HG03571 (cell line): Measurements from ENCODE around the gene FBXW9.
"Not testable (repeated sequence)": the region's sequence is repeated elsewhere in the genome, so short reads cannot be mapped to it uniquely, and the experiment has no call there.

Experiments used
- ATAC-seq: cut with Tn5 transposase; IDR thresholded peaks from one replicate; pipeline ENCODE4 v1.9.1; 2021; ENCODE audit not compliant: unreplicated experiment

FBXW9 gene

DNA sequence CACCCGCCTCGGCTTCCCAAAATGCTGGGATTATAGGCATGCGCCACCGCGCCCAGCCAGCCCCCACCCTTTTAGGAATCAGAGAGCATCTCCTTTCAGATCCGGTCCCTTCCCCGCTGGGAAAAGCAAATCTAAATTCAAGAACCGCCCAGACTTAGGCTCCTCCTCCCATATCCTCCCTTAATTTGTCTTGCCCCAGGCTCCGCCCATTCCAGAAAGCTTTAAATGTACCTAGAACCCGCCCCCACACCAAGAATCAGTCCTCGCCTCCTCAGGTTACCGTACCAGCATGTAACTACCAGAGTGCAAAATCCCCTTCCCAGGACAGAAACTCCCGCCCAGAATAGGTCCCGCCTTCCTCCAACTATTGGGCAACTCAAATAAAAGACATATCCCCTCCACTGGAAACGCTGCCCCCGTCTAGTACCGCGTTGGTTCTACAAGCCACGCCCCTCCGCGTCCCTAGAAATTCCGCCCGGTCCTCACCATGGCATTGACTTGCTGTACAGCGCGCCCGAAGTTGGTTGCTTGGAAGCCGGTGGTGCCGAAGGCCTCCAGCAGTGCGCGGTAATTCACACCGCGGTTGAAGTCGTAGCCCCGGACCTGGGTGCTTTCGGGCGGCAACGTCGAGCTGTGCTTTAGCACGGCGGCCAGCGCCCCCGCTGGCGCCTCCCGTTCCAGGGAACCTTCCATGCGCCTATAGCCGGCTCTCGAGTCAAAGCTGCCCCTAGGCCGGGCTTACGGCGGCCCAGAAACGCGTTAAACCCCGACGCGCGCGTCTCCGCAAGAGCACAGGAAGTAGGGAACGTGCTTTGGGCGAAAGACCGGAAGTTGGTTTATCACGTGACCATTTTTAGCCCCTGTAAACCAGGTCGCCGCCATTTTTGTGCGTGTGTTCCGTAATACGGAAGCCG is 15.1 kb downstream of the FBXW9 start, which contains the start of gene DHPS:
TSS of gene DHPS (minus strand) at position 807 of the 914 bp plus-strand sequence. CDS start at position 693, 114 bp downstream.
- ATAC-seq = peak; percentile 68

DNA sequence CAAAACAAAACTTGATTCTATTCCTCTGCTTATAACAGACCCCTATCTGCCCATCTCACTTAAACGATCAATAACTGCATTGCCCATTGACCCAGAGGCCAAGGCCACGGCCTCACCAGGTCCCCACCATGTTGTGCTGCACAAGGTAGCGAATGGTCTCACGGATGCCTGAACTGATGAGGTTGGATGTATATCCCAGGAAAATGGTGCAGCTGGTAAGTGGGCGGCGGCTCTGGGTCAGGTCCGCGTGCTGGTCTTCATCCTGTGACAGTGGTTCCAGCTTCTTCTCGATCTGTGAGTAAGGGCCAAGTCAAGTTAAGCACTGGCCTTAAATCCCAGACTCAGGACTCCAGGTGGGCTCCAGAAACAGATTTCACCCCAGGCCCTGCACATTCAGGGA is 16.4 kb downstream of the FBXW9 start:
- no peak for ATAC-seq

DNA sequence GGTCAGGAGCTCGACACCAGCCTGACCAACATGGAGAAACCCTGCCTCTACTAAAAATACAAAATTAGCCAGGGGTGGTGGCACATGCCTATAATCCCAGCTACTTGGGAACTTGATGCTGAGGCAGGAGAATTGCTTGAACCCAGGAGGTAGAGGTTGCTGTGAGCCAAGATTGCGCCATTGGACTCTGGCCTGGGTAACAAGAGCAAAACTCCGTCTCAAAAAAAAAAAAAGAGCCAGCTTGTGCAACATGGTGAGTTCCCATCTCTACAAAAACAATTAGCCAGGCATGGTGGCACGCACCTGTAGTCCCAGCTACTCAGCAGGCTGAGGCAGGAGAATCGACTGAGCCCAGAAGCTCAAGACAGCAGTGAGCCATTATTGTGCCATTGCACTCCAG is 18.4 kb downstream of the FBXW9 start:
- not testable (repeated sequence) for ATAC-seq

DNA sequence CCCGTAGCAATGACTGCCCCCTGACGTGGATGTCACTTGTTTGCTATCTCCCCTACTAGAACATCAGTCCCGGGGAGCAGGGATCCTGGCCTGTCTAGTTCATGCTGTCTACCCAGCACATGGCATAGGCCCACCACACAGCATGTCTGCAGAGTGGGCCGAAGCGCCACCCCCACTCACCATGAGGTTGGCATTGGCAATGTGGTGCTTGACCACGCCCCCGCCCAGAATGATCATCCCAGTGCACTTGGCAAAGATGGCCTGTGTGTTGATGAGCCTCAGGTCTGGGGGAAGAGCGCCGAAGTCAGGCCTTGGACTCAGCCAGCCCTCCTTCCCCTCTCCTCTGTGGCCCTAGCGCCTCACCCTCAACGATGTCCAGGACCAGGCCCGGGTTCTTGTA is 19.5 kb downstream of the FBXW9 start:
- no peak for ATAC-seq

DNA sequence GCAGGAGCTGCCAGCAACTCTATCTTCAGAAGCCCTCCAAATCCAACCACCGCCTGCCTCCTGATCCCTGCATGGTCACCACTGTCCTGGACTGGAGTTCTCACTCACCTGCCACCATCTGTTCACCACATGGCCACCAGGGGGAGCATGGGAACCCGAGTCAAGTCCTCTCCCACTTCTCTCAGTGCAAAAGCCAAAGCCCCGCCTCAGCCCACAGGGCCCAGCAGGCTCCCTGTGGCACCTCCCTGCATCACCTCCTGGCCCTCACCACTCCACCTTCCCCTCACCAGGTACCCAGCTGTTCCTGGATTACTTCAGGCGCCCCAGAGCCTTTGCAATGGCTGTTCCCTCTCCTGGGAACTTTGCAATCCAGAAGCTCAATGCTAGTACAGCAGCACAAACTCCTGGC is 20.0 kb downstream of the FBXW9 start:
- ATAC-seq = no peak

DNA sequence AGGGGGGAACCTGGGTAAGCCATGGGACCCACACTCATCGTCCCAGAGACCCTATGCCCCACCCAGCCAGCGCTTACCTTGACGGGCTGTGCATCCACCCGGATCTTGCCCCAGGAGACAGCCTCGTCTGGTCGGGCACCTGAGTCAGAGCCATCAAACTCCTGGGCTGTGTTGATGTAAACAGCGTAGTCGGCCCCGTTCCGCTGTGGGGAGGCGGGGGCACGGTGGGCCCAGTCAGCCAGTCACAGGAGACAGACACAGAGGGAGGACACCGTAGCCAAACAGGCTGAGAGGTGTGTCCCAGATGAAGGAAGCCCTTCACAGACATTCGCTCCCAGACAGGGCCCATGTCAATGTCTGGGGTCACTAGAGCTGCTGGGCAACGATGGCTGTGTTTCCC is 20.5 kb downstream of the FBXW9 start:
- ATAC-seq = no peak

DNA sequence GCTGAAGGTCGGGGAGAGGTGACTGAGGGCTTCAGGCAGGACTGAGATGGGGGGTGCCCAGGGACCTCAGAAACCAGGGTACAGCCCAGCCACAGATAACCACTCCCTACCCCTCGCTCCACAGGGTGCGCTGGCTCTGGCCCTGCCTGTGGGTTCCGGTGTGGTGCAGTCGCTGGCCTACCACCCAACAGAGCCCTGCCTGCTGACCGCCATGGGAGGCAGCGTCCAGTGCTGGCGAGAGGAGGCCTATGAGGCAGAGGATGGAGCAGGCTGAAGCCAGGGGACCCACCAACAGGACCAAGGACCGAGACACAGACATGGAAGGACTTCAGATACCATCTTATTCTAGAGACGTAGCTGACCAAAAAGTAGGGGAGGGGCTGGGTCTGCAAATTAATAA is 21.0 kb downstream of the FBXW9 start:
- no peak for ATAC-seq

DNA sequence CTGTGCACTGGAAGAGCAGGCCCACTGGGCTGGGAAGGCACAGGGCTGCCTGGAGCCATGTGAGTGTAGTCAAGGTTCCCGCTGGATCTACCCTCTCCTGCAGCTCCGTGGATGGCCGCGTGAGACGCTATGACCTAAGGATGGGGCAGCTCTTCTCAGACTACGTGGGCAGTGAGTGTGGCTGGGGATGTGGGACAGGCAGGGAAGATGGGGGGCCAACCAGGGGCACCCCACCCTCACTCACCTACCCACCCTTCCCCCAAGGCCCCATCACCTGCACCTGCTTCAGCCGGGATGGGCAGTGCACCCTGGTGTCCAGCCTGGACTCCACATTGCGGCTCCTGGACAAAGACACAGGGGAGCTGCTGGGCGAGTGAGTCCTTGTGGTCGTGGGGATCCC is 23.7 kb downstream of the FBXW9 start:
- ATAC-seq = no peak

DNA sequence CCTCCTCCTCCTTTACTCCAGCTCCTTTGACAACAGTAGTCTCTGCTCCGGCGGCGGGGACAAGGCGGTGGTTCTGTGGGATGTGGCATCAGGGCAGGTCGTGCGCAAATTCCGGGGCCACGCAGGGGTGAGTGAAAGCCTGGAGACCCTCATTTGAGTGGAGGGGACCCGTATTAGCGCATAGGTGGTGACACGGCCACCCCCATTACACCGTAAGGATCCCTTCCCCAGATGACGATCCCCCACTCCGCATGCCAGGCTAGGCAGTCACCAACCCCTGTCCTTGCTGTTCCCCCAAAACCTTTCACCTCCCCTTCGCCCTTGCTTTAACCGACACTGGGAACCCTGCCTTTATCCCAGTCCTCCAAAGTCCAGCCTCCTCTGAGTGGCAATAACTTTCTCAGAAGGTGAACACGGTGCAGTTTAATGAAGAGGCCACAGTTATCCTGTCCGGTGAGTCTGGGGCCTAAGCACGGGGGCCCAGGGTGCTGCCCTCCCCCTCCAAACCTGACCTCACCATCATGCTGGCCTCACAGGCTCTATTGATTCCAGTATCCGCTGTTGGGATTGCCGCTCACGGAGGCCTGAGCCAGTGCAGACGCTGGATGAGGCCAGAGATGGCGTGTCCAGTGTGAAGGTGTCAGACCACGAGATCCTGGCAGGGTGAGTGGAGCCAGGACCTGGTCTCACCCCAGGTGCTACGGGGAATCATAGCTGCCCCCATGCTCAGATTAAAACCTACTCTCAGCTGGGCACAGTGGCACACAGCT is 26.1 kb downstream of the FBXW9 start:
- no peak for ATAC-seq

DNA sequence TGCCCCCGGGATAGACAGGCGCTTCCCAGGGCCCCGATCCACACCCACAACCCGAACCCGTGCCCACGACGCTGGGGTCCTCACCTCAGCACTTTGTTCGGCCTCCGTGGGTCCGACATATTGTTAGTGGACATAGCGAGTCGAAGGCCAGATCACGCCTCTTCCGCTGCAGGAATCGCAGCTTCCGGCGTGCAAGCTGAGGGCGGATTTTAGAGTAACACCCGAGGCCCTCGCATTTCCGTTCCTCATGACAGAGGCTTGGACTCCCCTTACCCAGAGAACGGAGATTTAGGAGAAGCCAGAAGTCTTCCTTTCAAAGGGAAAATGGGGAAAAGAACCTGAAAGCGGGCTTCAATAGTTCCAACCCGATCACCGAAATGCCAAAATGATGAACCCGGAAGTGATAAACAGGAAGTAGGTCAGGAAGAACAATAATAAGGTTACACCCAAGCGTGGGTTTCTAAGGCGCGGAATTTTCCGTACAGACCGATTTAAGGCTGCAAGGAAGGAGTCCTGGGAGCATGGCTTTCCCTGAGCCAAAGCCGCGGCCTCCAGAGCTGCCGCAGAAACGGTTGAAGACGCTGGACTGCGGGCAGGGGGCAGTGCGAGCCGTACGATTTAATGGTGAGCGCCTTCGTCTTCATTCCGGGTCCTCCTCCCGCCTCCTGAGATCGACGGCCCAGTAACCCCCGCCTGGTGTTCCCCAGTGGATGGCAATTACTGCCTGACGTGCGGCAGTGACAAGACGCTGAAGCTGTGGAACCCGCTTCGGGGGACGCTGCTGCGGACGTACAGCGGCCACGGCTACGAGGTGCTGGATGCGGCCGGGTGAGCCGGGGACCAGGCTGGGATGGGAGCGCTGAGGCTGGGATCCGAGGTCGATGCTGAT is 26.9 kb downstream of the FBXW9 start:
- ATAC-seq = no peak

DNA sequence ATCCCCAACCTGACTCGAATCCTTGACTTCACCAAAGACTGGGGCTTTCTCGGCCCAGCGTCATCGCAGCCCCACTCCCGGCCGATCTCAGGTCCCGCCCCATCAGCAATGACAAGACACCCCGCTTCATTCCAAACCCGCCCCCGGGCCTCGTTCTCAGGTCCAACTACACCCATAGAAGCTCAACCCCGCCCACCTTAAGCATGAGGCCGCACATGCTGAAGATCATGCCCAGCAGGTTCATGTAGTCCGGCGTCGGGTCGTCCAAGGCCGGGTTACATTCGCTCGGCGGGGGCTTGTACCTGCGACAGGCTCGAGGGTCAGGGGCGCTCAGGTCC is 27.5 kb downstream of the FBXW9 start:
- no peak for ATAC-seq

DNA sequence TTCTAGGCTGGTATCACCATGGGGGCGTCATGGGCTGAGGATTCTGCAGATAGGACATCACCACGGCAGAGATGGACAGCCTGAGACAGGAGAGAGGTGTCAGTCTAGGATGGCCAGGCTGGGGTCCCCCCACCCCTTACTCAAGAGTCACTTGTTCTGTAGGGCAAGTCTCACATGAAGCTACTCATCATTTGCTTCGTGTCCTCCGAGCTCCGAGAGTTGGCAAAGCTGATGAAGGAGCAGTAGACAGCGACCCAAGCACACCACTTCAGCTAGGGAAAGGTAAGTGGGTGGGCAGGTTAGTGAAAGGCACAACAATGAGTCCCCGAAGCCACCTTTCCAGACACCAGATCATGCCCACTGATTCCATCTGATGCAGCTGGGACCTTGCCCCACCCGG is 28.1 kb downstream of the FBXW9 start:
- ATAC-seq = no peak

DNA sequence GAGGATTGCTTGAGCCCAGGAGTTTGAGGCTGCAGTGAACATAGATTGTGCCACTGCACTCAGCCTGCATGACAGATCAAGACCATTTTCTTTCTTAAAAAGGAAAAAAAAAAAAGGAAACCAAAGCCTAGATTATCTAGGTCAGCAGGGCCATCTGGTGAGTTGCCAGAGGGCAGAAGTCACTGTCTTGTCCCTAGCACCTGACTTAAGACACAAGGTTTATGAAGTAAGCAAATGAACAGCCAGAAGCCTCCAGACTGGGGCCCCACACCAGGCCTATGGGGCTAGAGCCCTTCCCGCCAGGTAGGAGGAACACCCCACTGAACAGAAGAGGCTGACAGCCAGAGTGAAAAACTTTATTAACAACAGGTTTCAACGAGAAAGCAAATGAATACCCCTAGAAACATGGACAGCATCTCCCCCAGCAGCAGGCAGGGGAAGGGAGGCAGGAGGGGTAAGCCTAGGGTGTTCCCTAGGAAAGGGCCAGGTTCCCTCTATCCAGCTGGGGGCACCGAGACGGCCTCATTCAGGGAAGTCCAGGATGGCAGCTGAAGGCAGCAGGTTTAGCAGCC is 28.6 kb downstream of the FBXW9 start:
- no peak for ATAC-seq

DNA sequence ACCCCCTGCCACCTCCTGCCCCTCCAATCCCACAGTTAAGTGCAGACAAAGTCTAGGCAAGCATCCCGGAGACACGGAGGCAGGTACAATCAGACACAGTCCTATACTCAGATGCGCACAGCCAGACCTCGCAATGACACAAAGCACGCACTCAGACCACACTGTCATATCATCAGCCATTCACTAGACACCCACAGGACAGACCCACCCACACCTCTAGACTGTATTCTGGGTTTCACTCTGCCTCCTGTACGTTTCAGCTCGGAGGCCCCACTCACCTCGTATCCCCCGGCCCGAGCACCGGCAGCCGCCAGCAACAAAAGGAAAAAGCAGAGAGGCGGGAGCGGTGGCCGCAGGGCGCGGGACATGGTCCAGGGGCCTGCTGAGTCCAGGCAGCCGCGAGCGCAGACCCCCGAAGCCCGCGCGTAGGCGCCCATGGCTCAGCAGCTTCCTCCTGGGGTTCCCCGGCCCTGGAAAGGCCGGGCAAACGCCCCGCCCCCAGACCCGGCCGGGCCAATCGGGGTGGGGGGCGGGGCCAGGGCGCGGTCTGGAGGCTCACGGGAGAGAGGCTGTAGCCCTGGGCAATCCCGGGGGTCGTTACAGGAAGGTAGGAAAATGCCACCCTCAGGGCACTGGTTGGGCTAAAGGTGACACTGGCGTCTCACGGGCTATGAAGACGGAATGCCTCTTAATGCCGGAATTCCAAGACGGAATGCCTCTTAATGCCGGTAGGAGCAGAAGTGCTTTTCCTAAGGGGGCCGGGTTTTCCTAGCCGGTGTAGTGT is 30.0 kb downstream of the FBXW9 start, which contains the start of the genes MAN2B1 and WDR83:
TSS of gene MAN2B1 (minus strand) at position 478 of the 784 bp plus-strand sequence. CDS start at position 437, 41 bp downstream.
TSS of gene WDR83 (plus strand) at position 543 of the 784 bp plus-strand sequence. CDS start 2,984 bp downstream, outside the sequence.
- ATAC-seq = no peak

DNA sequence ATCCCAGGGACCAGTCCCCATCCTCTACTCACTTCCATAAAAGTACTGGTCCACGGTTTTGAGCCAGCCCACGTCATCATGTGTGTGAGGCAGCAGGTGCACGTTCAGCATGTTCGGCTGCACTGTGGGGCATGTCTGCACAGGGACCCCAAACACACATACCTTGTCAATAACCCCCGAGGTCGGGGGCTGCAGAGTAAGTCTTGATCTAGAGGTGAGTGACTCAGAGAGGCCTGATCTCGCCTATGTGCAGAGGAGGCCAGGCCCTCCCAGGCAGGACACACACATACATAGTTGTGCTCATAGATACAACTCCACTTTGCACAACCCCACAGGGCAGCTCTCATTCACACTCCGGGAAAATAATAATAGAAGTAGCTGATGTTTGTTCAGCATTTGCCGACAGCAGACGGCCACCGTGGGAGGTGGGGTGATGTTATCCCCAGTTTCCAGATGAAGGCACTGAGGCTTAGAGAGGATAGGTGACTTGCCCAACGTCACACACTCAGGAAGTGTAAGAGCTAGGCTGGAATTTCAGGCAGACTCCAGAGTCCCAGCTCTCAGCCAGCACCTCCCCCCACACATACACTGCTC is 30.7 kb downstream of the FBXW9 start:
- no peak for ATAC-seq

DNA sequence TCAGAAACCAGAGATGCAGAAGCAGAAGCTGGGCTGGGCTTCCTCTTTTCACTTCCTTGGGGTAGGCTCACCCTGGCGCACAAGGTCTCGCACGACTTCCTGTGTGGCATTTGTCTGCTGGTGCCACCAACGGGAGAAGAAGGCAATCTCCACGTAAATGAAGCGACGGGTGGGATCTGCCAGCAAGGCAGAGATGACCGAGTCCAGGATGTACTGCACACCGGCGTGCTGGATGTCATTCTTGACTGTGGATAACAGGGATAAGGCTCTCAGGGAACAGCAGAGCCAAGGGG is 31.2 kb downstream of the FBXW9 start:
- ATAC-seq = no peak

DNA sequence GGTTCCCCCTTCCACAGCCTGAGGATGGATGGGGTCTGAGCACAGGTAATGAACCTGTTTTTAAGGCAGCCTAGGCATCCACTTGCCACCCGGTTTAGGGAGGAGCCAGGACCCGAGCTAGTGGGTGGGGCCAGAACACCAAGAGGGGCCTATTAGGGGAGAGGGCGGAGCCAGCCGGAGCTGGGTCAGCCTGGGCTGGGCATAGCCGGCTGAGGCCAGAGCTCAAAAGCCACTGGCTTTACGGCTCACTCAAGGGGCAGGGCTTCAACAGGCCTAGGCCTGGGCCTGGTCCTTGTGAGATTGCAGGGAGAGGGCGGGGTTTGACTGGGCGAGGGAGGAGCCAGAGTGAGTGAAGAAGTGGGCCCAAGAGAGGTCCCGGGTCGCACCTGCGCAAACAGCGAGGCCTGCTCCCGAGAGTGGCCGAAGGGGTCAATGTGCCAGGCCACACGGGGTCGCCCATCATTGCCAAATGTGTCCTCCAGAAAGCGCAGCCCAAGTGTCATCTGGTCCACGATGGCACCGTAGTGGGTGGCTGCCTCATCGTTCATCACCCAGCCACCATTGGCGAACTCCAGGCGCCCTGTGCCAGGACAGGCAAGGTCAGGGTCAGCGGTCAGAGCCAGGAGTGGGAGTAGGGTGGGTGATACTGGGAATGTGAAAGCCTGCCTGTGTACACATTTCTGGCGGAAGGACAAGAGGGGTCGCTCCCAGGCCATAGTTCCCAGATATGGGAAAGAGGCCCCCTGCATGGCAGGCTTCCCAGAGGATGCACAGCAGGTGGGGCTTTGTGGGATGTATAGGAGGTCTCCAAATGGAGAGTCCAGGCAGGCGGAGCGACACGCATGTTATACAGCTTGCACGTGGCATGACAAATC is 31.8 kb downstream of the FBXW9 start:
- no peak for ATAC-seq

DNA sequence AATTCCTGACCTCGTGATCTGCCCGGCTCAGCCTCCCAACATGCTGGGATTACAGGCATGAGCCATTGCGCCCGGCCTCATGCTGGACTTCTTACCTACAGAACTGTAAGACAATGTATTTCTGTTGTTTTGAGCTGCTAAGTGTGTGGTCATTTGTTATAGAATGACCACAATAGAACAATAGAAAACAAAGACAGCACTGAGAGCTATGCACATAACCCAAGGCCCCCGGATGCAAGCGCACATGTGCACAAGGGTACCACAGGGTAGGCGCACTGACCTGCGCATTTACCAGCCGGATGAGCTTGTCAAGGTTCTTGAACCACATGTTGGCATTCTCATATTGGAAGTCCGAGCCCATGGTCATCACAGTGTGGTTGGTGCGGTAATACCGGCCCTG is 35.5 kb downstream of the FBXW9 start:
- ATAC-seq = no peak

DNA sequence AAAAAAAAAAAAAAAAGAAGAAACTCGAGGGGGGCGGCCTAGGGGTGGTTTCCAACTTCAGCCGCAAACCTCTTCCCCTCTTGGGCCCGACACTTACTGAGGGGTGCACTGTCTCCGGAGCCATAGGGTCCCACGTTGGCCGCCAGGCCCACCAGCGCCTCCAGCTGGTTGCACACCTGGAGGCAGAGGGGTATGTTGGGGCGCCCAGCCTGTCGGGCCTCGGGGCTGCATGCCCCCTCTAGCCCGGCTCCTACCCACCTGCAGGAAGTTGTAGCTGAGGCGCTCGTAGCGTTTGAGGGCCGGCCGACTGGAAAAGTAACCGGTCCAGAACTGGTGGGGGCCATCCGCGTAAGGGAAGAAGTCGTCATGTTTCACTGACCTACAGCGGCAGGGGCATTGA is 38.5 kb downstream of the FBXW9 start:
- ATAC-seq = no peak
